ENCODE measurements around the gene SERPINH1. TPM values are rescaled to one million over a fixed set of nuclear protein-coding genes. Genes with fewer than 3 reads are reported as not detected.

SERPINH1 gene
- total RNA-seq, 1 donor from 2014 or later: 328 TPM

DNA sequence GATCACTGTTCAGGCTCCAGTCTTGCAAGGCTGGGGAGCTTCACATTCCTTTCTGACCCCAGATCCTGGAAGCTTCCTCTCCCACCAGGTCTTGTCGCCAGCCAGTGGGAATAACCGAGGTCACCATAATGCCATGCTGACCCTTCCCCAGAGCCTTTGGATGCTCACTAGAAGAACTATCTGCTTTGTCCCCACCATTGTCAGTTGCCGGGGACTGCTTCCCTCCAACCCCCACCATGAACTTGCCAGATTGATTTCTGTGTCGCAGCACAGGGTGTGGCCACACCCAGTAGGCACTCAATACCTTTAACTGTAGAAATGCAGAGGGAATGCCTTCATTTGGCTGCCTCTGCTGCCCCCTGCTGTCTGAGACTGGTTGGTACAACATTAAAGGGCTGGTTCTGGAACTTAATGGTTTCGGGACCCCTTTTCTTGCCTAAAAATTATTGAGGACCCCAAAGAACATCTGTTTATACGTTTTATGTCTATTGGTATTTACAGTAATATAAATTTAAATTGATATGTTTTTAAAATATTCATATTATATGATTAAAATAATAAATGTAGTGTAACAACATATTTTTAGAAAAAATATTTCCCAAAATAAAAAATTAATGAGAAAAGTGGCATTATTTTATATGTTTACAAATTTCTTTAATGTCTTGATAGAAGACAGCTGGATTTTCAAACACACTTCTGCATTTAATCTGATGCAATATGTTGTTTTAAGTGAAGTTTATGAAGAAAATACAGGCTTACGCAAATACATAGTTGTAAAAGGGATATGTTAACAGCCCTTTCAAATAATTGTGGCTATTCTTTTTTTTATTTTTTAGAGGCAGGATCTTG, 29.6 kb upstream of the SERPINH1 start:
- peak; percentile 32 to 64 for DNase-seq (ENCODE audit: low read depth in 2 of 2)

DNA sequence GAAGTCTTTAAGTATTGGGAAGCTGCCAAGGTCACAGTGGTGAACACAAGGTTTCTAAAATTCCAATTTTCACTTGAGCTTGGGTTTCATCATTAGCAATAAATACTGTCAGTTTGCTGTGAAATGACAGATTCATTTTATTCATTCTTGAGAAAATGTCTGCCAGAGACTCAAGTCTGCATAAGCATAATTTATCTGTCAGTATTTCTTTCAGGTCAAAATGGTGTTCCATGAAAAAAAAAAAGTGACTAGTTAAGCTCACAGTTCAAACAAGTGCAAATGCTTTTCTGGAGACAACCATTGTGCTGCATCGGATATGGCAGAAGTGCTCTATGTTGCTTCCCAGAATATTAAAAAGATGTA, 28.2 kb upstream of the SERPINH1 start:
- no peak for DNase-seq (ENCODE audit: low read depth in 2 of 2)

DNA sequence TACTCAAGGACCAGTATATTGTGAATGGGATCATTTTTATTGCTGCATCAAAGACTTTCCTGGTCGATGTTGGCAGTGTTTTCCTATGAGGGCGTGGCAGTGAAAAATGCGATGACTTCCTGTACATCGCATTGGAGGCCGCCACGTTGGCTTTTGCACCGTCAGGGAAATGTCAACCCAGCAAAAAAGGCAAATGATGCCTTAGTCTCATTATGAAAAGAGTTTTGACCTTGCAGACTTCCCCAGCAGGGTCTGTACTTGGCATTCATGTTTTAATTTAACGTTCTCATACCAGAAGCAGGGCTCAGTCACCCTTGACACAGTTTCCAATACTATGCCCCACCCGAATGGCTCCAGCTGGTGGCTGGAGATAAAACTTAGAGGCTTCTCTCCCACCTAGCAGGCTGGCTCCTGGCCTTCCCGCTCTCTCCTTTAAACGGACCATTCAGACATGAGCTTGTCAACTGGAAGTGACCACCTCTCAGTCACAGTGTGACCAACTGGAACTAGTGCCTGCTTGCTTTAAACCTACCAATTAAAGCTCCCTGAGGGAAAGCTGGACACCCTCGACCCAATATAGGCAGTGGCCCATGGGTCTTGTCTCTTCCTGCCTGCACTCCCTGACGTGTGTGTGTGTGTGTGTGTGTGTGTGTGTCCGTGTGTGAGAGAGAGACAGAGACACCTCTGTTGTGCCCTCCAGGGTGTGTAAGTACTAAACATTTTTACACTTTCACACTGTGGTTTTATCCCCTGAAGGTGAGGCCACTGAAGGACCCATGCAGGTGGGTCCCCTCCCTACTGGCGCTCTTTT, 27.6 kb upstream of the SERPINH1 start:
- DNase-seq (ENCODE audit: low read depth in 2 of 2): peak; percentile 34 to 73

DNA sequence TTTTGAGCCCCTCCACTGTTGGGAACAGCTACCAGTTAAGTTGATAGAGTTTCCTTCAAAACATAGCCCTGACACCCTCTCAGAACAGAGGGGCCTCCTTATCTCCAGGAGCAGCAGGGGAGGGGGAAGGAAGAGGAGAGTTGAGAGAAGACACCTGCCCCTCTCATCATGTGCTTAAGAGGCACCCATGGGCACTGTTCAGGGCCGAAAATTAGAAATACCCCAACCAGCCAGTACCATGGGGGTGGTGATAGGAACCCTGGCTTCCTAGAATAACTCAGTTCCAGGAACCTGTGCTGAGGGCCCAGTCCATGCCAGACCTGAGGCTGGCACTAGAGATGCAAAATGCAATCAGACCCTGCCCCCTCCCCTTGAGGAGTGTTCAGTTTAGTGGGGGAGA, 27.0 kb upstream of the SERPINH1 start:
- DNase-seq (ENCODE audit: low read depth in 2 of 2): no peak

DNA sequence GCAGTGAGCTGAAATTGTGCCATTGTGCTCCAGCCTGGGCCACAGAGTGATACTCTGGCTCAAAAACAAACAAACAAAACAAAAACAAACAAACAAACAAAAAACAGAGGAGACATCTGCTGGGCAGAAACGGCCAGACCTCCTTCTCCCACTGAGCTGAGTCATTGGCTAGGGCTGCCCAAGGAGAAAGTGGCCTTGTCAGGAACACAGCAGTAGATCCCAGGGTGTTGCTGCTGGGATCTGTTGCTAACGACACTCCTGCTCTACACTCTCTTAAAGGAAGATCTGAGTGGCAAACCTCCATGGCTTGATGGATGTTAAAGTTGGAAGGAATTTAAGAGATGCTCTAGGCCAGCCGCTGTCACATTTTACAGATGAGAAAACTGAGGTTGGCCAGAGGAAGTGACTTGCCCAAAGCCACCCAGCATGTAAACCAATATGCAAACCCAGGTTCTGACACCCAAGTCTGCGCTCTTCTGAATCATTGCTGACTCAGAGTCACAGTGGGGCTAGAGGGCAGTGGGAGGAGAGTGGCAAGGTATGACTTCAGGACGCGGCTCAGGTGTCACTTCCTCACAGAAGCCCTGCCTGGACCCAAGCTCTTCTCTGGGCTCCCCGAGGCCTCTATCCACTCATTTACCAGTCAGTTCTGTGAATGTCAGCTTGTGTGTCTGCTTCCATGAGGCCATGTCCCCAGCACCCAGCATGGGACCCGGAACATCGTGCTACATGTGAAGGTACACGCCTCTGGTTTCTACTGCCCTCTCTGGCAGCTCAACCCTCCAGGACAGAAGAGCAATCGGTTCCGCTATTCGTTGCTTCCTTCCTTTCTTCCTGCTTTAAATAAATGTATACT, 25.0 kb upstream of the SERPINH1 start:
- peak in 1 of 2 donors; percentile 47 for DNase-seq (ENCODE audit: low read depth in 2 of 2)

DNA sequence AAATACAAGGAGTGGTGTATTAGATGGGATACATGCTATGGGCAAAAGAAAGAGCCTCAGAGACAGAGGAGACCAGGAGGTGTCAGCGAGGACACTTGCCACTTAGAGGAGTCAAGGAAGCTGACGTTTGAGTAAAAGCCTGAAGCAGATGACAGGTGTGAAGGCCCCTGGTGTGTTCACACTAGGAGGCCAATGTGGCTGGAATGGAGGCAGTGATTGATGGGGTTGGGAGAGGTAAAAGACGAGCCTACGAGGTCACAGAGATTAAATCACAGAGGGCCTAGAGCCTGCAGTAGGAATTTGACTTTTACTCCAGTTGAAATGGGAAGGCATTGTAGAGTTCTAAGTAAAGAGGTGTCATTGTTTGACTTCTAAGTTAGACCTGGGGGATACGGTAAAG, 24.3 kb upstream of the SERPINH1 start:
- no peak for DNase-seq (ENCODE audit: low read depth in 2 of 2)

DNA sequence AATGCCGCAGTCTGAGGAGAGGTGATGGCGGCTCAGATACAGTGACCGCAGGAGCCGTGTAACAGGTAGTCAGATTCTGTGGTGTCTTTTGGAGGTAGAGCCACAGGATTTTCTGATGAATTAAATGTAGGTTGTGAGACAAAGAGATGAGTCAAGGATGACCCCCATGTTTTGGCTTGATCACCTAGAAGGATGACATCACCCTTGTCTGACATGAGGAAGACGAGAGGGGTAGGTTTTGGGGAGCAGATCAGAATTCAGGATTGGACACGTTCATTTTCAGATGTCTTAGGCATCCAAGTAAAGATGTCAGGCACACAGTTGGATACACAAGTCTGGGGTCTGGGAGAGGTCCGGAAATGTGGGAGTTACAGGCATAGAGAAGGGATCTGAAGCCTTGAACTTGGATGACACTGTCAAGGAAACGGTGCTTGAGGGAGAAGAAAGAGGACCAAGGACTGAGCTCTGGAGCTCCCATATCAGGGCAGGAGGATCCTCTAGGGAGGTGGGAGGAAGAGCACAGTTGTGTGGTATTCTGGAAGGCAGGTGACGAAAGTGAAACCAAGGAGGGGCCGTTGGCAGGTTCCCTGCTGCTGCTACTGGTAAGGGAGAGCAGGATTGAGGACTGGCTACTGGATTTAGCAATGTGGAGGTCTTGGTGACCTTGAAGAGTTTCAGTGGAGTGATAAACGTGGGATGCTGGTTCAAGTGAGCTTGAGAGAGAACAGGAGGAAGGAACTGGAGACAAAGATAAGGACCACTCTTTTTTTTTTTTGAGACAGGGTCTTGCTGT, 23.7 kb upstream of the SERPINH1 start:
- no peak for DNase-seq (ENCODE audit: low read depth in 2 of 2)

DNA sequence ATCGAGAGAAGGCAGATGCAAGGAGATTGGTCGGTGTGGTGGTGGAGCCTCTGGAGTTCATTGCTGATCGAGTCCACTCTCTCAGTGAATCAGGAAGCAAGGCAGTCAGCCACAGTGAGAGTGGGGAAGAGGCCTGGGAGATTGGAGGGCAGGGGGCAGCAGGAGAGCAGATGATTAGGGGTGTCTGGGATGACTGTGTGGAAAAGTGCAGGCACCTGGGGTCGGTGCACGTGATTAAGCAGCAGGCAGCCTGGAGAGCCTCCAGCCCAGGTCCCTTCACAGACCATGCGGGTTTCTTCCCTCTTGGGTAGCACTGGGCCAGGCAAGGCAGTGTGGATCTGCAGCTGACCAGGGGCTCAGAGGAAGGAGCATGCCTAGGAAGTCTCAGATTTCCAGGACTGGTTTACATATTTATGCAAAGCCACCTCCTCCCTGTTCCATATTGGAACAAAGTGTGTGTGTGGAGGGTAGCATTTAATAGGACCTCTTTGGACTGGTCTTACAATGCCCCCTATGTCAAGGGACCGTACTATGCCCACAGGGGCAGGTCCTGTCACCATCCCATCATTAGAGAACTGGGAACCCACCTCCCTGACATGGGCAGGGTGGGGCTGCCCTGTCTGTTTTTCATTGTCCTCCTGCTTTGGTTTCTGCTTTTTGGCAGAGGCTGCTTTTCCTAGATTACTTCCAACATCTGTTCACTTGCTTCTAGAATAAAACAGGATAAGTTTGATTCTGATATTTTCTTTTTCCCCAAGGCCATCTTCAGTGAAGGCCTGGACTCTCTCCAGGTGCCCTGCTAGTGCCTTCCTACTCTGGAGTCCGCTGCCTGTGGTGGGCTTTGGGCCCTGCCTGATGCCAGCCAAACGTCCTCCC, 22.4 kb upstream of the SERPINH1 start:
- DNase-seq (ENCODE audit: low read depth in 2 of 2): no peak

DNA sequence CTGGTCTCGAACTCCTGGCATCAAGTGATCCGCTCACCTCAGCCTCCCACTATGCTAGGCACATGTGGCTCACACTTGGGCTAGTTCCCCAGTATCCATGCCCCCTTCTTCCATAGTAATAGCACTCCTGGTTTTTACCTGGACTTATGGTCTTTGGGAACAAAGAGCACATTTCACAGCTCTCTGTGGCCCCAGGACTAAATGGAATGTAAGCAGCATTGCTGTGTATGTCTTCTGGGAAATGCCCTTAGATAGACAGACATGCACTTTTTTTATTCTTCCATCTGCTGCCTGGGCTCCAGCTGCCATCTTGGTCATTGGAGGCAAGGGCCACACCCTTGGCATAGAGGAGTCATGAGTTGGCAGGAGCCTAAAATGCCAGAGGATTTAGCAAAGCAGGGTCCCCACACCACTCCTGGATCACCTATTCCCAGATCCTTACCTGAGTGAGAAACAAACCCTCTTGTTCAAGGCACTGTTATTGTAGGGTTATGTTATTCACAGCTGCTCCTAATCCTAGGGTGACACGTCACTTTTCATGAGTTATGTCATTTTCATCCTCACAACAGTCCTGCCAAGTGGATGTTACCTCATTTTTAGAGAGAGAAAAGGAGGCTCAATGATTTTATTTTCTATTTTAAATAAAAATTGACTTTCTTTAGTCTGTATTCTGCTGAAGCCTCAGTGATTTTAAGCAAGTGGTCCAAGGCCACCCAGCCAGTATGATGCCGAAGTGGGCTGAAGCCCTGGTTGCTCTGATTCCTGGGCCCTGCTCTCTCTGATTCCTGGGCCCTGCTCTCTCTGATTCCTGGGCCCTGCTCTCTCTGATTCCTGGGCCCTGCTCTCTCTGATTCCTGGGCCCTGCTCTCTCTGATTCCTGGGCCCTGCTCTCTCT, 20.6 kb upstream of the SERPINH1 start:
- DNase-seq (ENCODE audit: low read depth in 2 of 2): no peak

DNA sequence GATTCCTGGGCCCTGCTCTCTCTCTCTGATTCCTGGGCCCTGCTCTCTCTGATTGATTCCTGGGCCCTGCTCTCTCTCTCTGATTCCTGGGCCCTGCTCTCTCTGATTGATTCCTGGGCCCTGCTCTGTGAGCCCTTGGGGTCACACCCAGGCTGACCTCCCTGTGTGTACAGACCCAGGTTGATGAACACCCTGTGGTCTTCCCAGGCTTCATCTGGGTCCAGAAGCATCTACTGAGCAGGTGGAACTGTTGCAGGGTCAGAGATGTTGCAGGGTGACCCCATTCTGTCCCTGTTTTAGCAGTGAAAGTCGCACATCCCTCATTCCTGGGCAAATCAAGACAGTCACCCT, 20.0 kb upstream of the SERPINH1 start:
- no peak for DNase-seq (ENCODE audit: low read depth in 2 of 2)

DNA sequence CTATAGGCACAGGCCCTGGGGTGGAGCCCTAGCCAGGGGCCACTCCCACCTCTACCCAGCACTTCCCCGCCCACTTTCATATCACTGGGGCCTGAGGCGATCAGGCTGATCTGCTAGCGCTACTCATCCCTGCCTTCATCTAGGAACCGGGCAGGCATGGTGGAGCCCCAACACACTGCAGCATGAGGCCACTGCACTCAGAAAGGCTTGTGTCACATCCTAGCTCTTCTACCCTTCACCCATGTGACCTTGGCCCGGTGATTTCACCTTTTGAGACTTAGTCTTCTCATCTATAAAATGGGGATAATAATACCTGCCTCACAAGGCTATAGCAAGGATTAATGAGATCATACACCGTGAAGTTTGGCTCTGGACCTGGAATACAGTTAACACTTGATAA, 18.2 kb upstream of the SERPINH1 start:
- no peak for DNase-seq (ENCODE audit: low read depth in 2 of 2)

DNA sequence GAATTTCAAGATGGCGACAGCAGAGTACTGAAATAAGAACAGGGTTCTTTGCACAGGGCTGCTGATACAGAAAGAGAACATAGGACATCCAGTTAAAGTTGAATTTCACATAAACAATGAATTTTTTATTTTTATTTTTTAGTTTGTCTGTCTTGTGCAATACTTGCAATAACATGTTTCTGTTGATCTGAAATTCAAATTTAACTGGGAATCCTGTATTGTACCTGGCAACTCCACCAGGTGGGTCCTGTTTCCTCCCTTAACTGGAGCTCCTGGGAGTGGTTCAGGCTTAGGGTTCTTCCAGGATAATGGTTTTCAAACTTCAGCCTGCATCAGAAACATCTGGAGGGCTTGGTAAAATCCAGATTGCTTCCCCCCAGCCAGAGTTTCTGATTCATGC, 14.9 kb upstream of the SERPINH1 start:
- no peak for DNase-seq (ENCODE audit: low read depth in 2 of 2)

DNA sequence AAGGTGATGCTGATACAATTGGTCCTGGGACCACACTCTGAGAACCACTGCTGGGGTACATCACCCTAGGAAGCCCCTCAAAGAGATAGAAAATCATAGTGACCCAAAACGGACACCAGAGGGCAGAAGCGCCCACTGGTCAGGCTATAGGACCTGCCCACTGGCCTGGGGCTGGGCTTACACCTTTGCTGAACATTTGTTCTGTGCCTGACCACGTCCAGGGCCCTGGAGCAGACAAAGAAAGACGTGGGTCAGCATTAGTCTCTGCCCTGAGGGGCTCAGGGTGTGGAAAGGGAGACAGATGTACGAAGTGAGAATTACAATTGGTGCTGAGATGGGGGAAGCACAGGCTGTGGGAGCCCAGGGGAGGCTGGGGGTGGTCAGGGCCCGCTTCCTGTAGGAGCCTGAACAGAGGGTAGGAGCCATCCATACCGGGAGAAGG, 14.4 kb upstream of the SERPINH1 start:
- DNase-seq (ENCODE audit: low read depth in 2 of 2): peak; percentile 61 to 76

DNA sequence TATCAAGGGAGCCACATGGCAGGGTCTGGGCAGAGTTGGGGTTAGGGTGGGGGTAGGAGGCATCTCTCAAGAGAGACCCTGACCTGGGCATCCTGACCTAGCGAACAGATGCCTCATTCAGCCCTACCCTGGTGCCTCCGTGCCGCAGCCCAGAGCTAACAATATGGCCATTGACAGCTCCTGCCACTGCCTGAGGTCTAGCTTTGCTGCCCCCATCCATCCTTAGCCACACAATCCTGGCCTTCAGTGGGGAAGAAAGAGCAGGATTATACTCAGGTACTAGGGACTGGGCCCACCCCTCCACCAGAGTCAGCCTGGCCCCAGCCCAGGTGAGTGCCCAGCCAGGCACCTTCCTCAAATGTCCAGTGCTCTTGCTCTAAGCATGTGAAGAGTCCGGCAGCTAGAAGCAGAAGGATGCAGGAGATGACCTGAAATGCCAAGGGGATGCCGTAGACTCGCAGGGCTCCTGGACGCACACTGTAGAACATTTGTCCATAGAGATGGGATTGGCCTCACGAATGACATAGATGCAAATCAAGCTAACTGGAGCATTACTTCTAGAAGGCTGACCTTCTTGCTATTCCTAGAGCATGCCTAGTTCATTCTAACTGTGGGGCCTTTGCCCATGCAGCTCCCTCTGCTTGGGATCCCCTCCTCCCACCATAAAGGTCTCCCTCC, 13.3 kb upstream of the SERPINH1 start:
- no peak for DNase-seq (ENCODE audit: low read depth in 2 of 2)

DNA sequence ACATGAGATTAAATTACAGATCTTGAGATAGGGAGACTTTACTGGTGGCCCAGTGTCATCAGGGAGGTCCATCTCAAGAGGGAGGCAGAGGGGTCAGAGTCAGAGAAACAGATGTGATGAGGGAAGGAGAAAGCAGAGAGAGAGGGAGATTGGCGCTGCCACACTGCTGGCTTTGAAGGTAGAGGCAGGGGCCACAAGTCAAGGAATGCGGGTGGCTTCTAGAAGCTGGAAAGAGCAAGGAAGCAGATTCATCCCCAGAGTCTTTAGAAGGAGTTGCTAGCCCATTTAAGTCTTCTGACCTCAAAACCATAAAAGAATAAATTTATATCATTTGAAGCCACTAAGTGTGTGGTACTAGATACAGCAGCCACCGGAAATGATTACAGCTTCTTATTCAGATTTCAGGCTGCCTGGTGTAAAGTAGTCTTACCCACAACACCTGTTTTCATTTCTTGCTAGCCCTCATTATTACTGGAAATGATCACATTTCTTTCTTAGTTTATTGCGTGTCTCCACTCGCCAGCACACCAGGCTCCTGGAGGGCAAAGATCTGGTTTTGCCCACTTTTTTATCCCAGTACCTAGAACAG, 12.6 kb upstream of the SERPINH1 start:
- no peak for DNase-seq (ENCODE audit: low read depth in 2 of 2)

DNA sequence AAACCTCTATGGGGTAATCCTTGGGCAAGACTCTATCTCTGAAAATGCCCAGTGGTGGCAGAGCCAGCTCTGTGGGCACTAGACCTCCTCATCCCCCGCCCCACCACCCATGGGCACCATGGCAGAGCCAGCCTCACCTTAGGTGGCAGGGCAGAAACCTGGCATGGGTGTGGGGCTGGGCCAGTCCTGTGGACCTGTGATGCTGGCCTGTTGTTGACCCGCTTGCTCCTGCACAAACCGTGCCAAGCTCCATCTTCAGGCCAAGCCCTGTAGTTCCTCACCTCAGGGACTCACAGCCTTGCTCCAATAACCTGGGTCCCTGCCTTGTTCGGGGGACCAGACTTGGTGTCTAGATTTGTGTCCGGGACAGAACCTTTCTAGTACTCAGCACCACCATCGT, 8.9 kb upstream of the SERPINH1 start:
- DNase-seq (ENCODE audit: low read depth in 2 of 2): no peak

DNA sequence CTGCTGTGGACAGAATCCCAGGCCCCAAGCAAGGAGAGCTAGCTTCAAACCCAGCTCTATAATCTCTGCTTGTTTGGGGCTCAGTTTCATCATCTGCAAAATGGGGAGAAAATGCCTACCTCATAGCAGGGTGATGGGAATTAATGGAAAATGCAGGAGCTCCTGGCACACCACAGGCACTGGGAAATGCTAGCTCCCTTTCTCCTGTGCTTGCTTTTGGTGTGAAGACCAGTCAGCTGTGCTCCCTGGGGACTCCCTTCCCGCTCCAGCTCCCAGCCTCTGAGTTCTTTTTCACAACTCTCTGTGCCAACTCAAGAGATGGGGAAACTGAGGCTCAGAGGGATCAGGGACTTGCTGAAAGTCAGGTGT, 8.2 kb upstream of the SERPINH1 start:
- no peak for DNase-seq (ENCODE audit: low read depth in 2 of 2)
